Measurements from ENCODE around the gene KRTAP9-9.
"Not testable (repeated sequence)": the region's sequence is repeated elsewhere in the genome, so short reads cannot be mapped to it uniquely, and the experiment has no call there.

DNA sequence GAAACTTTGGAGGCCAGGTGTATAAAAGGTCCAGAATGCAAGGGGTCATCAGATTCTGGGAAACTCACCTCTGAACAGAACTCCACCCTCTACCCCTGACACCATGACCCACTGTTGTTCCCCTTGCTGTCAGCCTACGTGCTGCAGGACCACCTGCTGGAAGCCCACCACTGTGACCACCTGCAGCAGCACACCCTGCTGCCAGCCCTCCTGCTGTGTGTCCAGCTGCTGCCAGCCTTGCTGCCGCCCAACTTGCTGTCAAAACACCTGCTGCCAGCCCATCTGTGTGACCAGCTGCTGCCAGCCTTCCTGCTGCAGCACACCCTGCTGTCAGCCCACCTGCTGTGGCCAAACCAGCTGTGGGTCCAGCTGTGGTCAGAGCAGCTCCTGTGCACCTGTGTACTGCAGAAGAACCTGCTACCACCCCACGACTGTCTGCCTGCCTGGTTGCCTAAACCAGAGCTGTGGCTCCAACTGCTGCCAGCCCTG, 17.2 kb upstream of the KRTAP9-9 start, which contains the start of gene KRTAP9-8:
- TF ChIP-seq, protein P1, sequence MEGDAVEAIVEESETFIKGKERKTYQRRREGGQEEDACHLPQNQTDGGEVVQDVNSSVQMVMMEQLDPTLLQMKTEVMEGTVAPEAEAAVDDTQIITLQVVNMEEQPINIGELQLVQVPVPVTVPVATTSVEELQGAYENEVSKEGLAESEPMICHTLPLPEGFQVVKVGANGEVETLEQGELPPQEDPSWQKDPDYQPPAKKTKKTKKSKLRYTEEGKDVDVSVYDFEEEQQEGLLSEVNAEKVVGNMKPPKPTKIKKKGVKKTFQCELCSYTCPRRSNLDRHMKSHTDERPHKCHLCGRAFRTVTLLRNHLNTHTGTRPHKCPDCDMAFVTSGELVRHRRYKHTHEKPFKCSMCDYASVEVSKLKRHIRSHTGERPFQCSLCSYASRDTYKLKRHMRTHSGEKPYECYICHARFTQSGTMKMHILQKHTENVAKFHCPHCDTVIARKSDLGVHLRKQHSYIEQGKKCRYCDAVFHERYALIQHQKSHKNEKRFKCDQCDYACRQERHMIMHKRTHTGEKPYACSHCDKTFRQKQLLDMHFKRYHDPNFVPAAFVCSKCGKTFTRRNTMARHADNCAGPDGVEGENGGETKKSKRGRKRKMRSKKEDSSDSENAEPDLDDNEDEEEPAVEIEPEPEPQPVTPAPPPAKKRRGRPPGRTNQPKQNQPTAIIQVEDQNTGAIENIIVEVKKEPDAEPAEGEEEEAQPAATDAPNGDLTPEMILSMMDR (IDR thresholded peaks at IDR 0.05) = not testable (repeated sequence)
- TF ChIP-seq POLR2A (IDR thresholded peaks at IDR 0.05) = not testable (repeated sequence)
